Measurements from ENCODE around the gene PVR.

DNA sequence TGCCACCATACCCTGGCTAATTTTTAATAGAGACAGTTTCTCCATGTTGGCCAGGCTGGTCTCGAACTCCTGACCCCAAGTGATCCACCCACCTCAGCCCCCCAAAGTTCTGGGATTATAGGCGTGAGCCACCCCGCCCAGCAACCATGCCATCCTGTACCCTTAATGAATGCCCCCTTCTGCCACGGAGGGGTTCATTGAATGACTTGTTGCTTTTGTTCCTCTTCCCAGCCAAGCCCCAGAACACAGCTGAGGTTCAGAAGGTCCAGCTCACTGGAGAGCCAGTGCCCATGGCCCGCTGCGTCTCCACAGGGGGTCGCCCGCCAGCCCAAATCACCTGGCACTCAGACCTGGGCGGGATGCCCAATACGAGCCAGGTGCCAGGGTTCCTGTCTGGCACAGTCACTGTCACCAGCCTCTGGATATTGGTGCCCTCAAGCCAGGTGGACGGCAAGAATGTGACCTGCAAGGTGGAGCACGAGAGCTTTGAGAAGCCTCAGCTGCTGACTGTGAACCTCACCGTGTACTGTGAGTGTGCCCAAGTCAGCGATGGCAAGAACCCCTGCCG, 6.0 kb downstream of the PVR start:
- TF ChIP-seq, protein P1, sequence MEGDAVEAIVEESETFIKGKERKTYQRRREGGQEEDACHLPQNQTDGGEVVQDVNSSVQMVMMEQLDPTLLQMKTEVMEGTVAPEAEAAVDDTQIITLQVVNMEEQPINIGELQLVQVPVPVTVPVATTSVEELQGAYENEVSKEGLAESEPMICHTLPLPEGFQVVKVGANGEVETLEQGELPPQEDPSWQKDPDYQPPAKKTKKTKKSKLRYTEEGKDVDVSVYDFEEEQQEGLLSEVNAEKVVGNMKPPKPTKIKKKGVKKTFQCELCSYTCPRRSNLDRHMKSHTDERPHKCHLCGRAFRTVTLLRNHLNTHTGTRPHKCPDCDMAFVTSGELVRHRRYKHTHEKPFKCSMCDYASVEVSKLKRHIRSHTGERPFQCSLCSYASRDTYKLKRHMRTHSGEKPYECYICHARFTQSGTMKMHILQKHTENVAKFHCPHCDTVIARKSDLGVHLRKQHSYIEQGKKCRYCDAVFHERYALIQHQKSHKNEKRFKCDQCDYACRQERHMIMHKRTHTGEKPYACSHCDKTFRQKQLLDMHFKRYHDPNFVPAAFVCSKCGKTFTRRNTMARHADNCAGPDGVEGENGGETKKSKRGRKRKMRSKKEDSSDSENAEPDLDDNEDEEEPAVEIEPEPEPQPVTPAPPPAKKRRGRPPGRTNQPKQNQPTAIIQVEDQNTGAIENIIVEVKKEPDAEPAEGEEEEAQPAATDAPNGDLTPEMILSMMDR (IDR thresholded peaks at IDR 0.05): no peak
- TF ChIP-seq EP300 (IDR thresholded peaks at IDR 0.05; ENCODE audit: low read depth): no peak
- TF ChIP-seq POLR2A (IDR thresholded peaks at IDR 0.05): no peak
- TF ChIP-seq POLR2AphosphoS5 (IDR thresholded peaks at IDR 0.05): no peak
